ENCODE data around the gene ACOT2.
"Not testable (repeated sequence)": the region's sequence is repeated elsewhere in the genome, so short reads cannot be mapped to it uniquely, and the experiment has no call there.

The ACOT2 gene, protein sequence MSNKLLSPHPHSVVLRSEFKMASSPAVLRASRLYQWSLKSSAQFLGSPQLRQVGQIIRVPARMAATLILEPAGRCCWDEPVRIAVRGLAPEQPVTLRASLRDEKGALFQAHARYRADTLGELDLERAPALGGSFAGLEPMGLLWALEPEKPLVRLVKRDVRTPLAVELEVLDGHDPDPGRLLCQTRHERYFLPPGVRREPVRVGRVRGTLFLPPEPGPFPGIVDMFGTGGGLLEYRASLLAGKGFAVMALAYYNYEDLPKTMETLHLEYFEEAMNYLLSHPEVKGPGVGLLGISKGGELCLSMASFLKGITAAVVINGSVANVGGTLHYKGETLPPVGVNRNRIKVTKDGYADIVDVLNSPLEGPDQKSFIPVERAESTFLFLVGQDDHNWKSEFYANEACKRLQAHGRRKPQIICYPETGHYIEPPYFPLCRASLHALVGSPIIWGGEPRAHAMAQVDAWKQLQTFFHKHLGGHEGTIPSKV

DNA sequence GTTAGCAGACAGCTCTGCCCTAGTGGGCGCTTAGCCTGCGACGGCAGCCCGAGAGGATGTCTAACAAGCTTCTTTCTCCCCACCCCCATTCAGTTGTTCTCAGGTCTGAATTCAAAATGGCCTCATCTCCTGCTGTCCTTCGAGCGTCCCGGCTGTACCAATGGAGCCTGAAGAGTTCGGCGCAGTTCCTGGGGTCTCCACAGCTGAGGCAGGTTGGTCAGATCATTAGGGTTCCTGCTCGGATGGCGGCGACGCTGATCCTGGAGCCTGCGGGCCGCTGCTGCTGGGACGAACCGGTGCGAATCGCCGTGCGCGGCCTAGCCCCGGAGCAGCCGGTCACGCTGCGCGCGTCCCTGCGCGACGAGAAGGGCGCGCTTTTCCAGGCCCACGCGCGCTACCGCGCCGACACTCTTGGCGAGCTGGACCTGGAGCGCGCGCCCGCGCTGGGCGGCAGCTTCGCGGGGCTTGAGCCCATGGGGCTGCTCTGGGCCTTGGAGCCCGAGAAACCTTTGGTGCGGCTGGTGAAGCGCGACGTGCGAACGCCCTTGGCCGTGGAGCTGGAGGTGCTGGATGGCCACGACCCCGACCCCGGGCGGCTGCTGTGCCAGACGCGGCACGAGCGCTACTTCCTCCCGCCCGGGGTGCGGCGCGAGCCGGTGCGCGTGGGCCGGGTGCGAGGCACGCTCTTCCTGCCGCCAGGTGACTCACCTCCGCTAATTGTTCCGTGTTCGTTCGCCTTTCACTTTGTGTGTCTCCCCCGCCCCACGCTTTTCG, at the start of gene ACOT2:
Gene ACOT2 (plus strand): TSS at position 29 of the 774 bp plus-strand sequence. CDS start 28 bp downstream, at position 57.
- DNase-seq = peak; percentile 83

DNA sequence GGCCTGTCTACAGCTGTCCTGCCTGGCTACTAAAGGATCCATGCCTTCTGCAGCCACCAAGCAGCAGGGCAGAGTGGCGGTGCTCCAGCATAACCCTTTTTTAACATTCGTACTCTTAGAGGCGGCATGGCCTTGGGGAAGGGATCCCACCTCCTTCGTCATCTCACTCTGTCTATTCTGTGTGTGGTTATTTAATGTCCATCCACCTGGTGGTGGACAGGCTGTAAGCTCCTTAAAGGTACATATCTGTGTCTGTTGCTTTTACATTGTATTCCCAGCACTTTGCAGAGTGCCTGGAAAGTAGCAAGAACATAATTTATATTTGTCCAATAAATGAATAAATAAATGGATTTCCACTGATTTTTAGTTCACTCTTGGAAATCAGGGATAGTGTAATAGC, 47.8 kb upstream of the ACOT2 start:
- DNase-seq = no peak

DNA sequence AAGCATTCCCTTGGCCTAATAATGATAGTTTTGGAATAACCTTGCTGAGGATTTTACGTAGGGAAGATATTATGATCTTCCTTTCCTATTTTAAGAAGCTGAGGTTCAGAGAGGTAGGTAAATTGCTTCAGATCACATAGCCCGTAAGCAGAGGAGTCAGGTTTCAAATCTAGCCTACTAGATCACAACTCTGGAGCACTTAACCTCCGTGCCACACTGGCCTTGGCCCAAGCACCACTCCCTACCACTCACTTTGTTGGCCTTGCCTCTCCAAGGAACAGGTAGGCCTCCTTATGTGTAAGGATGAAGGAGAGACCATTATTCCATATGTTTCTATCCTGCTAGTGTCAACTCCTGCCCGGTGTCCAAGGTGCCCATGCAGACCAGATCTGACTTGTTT, 44.5 kb upstream of the ACOT2 start:
- no peak for DNase-seq

DNA sequence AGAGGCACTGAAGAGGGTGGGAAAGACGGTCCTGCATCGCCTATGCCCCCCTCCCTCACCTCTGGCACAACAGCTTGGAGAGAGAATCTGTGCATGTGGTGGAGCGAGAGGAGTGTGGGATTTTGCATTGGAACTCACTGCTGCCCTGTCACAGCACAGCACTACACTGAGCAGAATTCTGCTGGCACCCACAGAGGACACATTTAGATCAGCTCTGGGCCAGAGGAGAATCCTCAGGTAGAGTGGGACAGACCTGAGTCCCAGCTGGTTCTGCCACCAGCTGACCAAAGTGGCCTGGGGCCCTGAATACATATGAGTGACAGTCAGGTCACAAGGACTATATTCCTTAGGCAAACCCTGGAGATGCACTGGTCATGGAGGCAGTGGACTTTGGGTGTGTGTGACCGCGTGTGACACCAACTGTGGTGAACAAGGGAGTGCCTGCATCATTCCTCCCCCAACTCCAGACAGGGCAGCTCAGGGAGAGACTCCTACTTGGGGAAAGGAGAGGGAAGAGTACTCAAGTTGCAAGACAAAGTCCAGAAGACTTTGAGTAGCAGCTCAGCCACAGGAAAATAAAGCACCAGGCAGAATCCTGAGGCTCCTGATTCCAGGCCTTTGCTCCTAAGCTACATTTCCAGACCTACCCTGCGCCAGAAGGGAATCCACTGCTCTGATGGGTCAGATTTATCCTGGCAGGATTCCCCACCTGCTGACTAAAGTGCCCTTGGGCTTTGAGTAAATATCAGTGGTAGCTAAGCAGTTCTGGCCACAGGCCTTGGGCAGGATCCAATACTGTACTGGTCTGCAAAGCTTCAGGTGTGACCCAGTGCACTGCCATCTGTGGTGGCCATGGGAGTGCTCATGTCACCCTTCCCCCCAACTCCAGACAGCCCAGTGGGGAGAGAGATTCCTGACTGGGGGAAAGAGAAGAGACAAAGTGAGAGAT, 42.7 kb upstream of the ACOT2 start:
- no peak for DNase-seq

DNA sequence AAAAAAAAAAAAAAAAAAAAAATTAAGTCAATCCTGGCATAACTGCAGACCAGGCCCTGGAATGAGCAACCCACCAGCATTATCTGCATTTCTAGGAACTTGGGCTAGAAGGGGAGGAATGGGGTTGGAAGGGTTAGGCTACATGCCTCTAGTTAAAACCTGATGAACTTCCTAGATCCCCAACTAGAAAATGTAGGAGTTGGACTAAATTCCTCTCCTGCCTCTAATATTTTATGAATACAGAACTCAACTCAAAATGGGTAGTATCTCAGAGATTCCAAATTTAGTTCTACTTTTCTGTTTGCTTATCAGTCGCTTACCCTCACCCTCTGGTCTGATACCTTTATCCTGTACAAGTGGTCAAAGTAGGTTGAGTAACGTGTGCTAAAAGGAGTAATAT, 39.7 kb upstream of the ACOT2 start:
- not testable (repeated sequence) for DNase-seq

DNA sequence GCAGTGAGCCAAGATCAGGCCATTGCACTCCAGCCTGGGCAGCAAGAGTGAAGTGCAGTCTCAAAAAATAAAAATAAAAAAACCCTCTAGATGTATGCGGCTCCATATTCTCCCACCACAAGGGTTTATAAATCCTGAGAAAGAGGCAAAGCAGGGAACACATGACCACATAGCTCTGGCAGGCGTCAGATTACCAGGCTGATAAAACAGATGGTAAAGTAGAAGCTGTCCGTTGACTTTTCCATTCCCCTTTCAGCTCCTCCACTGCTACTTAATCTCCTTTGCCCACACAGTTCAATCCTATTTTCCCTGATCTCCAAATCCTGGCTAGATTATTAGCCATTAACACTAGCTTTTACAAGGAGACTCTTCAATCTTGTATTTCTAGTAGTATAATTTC, 37.0 kb upstream of the ACOT2 start:
- DNase-seq = not testable (repeated sequence)

DNA sequence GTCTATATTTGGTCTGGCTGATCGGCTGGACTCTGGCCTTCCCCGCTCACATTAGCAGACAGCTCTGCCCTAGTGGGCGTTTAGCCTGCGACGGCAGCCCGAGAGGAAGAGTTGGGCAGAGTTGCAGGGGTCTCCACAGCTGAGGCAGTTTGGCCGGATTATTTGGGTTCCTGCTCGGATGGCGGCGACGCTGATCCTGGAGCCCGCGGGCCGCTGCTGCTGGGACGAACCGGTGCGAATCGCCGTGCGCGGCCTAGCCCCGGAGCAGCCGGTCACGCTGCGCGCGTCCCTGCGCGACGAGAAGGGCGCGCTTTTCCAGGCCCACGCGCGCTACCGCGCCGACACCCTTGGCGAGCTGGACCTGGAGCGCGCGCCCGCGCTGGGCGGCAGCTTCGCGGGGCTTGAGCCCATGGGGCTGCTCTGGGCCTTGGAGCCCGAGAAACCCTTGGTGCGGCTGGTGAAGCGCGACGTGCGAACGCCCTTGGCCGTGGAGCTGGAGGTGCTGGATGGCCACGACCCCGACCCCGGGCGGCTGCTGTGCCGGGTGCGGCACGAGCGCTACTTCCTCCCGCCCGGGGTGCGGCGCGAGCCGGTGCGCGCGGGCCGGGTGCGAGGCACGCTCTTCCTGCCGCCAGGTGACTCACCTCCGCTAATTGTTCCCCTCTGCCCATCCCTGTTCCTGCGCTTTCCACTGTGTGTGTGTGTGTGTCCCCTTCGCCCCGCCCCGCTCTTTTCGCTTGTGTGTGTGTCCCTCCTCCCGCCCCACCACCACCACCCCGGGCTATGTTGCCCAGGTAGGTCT, 31.6 kb upstream of the ACOT2 start:
- not testable (repeated sequence) for DNase-seq

DNA sequence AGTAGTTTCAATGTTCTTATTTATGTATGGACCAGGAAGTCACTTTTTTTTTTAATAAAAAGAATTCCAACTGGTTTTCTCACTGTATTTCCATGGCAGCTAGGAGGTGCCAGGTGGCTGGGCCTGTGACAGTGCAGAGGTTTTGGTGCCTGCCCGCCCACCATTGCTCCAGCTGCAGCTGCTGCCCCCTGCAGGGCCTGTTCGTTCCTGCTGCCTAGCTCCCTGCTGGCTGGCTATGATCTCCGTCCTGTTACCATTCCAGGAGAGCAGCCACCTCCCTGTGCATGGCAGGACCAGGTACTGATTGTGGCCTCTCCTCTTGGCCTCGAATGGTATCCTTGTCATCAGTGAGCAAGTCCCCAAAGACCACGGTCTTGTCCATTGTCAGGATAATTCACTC, 30.0 kb upstream of the ACOT2 start:
- not testable (repeated sequence) for DNase-seq

DNA sequence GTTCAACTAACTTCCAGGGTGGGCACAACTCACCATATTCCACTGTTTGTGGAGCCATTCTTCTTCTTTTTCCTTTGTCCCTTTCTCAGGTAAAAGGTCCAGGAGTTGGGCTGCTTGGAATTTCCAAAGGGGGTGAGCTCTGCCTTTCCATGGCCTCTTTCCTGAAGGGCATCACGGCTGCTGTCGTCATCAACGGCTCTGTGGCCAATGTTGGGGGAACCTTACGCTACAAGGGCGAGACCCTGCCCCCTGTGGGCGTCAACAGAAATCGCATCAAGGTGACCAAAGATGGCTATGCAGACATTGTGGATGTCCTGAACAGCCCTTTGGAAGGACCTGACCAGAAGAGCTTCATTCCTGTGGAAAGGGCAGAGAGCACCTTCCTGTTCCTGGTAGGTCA, 26.1 kb upstream of the ACOT2 start:
- DNase-seq = not testable (repeated sequence)

DNA sequence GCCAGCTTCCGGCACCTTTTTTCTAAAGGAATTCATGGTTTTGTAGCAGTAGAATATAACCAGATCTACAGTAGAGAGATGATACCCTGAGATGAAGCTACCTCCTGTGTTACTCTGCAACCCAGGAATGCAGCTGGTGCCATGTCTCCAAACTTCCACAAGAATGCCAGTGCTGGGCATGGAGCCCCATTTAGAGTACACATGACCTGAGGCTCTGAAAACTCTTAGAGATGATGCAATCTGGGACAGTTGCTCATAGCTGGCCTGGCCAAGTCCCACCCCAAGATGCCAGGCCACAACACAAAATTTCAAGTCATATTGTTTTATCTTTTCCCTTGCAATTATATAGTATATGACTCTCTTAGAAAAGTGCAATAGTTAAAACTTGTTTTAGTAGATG, 23.7 kb upstream of the ACOT2 start:
- DNase-seq = not testable (repeated sequence)

DNA sequence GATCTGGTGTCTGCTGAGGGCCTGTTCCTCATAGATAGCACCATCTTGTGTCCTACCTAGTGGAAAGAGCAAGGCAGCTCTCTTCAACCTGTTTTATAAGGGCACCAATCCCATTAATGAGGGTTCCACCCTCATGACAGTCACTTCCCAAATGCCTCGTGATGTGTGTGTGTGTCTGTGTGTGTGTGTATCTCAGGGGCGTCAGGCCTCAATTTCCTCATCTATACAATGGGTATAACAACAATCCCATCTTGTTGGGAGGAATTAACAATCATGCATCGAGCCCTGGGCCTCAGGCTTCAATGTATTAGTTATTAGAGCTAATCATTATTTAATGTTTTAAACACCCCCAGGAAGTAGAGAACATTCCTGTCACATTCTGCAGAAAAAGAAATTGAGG, 19.9 kb upstream of the ACOT2 start:
- not testable (repeated sequence) for DNase-seq

DNA sequence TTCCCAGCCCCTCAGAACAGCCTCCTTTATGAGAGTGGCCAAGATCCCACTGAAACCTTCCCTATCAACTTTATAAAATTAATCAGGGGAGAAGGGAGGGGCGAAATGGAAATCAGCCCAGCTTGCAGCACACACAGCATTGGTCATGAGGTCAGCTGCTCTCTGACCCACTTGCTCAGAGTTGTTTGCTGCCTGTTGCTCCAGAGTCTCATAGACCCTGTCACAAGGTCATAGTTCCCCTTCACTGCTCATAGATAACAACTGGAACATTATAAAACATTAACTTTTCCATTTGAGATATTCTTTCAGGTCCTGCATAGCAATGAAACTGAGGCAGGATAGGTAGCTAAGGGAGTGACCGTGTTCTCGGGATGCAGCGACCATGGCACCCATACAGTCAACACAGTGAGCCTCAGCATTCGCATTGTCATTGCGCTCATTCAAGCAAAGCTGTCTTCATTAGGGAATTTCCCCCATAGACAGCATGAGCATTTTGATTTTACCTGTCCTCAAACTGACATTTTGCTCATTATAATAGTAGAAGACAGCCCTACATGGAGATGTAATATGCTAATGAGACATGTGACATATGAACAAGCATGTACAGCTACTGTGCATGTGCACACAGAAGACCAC, 19.0 kb upstream of the ACOT2 start:
- DNase-seq = not testable (repeated sequence)

DNA sequence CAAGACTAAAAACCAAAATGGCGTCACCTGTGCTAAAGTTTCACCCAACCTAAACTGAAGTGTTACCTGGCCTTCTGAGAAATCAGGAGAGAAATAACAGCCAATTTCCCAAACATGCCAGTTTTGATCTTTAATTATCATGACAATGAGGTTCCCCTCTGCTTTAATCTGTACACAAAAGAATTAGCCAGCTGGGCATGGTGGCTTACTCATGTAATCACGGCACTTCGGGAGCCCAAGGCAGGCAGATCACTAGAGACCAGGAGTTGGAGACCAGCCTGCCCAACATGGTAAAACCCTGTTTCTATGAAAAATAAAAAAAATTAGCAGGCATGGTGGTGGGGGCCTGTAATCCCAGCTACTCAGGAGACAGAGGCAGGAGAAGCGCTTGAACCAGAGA, 15.2 kb upstream of the ACOT2 start:
- no peak for DNase-seq

DNA sequence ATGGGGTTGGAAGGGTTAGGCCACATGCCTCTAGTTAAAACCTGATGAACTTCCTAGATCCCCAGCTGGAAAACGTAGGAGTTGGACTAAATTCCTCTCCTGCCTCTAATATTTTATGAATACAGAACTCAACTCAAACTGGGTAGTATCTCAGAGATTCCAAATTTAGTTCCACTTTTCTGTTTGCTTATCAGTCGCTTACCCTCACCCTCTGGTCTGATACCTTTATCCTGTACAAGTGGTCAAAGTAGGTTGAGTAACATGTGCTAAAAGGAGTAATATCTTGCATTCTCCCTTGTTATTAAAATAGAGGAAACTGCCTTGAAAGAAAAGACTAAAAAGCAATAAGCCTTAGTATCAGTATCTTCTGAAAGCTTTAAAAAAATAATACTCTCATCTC, 11.8 kb upstream of the ACOT2 start:
- not testable (repeated sequence) for DNase-seq

DNA sequence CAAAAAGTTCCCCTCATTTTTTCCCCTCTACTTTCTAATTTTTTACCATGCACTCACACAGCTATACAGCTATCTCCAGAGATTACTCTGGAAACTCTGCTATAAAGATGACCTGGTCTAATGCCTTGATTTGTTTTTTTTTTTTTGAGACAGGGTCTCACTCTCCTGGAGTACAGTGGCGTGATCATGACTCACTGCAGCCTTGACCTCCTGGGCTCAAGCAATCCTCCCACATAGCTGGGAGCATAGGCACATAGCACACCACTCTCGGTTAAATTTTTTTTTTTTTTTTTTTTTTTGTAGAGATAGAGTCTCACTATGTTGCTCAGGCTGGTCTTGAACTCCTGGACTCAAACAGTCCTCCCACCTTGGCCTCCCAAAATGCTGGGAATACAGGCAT, 10.8 kb upstream of the ACOT2 start:
- DNase-seq = not testable (repeated sequence)

DNA sequence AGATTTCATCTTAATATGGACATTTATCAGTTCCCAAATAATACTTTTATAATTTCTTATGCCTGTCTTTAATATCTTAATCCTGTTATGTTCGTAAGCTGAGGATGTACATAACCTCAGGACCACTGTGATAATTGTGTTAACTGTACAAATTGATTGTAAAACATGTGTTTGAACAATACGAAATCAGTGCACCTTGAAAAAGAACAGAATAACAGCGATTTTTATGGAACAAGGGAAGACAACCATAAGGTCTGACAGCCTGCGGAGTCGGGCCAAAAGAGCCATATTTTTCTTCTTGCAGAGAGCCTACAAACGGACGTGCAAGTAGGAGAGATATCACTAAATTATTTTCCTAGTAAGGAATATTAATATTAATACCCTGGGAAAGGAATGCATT, 6.8 kb upstream of the ACOT2 start:
- DNase-seq = not testable (repeated sequence)

DNA sequence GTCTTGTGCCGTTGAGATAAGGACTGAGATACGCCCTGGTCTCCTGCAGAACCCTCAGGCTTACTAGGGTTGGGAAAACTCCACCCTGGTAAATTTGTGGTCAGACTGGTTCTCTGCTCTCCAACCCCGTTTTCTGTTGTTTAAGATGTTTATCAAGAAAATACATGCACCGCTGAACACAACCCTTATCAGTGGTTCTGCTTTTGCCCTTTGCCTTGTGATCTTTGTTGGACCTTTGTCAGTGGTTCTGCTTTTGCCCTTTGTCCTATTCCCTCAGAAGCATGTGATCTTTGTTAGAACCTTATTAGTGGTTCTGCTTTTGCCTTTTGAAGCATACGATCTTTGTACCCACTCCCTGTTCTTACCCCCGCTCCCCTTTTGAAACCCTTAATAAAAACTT, 6.3 kb upstream of the ACOT2 start:
- not testable (repeated sequence) for DNase-seq

DNA sequence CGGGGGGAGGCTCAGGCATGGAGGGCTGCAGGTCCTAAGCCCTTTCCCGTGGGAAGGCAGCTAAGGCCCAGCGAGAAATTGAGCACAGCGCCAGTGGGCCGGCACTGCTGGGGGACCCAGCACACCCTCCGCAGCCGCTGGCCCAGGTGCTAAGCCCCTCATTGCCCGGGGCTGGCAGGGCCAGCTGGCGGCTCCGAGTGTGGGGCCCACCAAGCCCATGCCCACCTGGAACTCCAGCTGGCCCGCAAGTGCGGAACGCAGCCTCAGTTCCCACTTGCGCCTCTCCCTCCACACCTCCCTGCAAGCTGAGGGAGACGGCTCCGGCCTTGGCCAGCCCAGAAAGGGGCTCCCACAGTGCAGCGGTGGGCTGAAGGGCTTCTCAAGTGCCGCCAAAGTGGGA, 2.6 kb upstream of the ACOT2 start:
- DNase-seq = not testable (repeated sequence)

DNA sequence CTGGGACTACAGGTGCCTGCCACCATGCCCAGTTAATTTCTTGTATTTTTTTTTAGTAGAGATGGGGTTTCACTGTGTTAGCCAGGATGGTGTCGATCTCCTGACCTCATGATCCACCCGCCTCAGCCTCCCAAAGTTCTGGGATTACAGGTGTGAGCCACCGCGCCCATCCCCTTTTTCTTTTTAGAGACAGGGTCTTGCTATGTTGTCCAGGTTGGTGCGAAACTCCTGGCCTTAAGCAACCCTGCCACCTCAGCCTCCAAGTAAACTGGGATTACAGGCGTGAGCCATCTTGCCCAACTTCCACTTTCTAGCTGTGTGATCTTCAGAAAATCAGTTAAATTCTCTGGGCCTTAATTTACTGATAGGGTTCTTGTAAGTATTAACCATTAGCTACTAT, 2.1 kb upstream of the ACOT2 start:
- not testable (repeated sequence) for DNase-seq

DNA sequence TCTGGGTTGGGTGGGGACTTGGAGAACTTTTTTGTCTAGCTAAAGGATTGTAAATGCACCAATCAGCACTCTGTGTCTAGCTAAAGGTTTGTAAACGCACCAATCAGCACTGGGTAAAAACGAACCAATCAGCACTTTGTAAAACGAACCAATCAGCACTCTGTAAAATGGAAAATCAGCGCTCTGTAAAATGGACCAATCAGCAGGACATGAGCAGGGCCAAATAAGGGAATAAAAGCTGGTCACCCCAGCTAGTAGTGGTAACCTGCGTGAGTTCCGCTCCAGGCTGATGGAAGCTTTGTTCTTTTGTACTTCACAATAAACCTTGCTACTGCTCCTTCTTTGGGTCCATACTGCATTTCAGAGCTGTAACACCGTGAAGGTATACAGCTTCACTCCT, 1.7 kb upstream of the ACOT2 start:
- DNase-seq = no peak
